ENCODE data around the gene CALML3. TPM values are rescaled to one million over a fixed set of nuclear protein-coding genes. Genes with fewer than 3 reads are reported as not detected.
A peak's percentile ranks its signal among the peaks of the same experiment; 100 is the strongest.

CALML3 gene
- total and polyA plus RNA-seq, 2 of the 13 experiments (the other 11 are each of a cell fraction or from before 2014, with no cell fraction given), result not detected

- TF ChIP-seq REST (IDR thresholded peaks at IDR 0.05; ENCODE audit: borderline replicate concordance in 1 of 2, low read depth in 1 of 2, low read length in 2 of 2) (no peak), ZNF7 (CRISPR knock-in tag; IDR thresholded peaks at IDR 0.05) (no peak), DRAP1 (CRISPR knock-in tag; IDR thresholded peaks at IDR 0.05) (0 out of 2 replicates have a peak, but pooled peaks have one; percentile 9), ZFP1 (CRISPR knock-in tag; IDR thresholded peaks at IDR 0.05) (no peak), ZNF549 (CRISPR knock-in tag; IDR thresholded peaks at IDR 0.05) (no peak; the same call in 1 of the 2 replicates), MZF1 (CRISPR knock-in tag; IDR thresholded peaks at IDR 0.05; ENCODE audit: borderline replicate concordance) (no peak), NFE2L2 (IDR thresholded peaks at IDR 0.05; ENCODE audit: low read length) (no peak), ZNF292 (CRISPR knock-in tag; IDR thresholded peaks at IDR 0.05; ENCODE audit: borderline replicate concordance, low read depth) (peak; percentile 68; the same call in 1 of the 2 replicates), ARNT (IDR thresholded peaks at IDR 0.05) (no peak), ZSCAN12 (CRISPR knock-in tag; IDR thresholded peaks at IDR 0.05) (0 out of 2 replicates have a peak, but pooled peaks have one; percentile 19), ZNF224 (CRISPR knock-in tag; IDR thresholded peaks at IDR 0.05) (no peak), ZNF124 (CRISPR knock-in tag; IDR thresholded peaks at IDR 0.05) (no peak), ZNF841 (CRISPR knock-in tag; IDR thresholded peaks at IDR 0.05; ENCODE audit: borderline replicate concordance) (no peak), HOXA7 (CRISPR knock-in tag; IDR thresholded peaks at IDR 0.05) (no peak), SAP130 (CRISPR knock-in tag; IDR thresholded peaks at IDR 0.05; ENCODE audit: low read depth) (peak; percentile 35; the same call in 1 of the 2 replicates), ZNF343 (CRISPR knock-in tag; IDR thresholded peaks at IDR 0.05) (no peak), POLR2A (IDR thresholded peaks at IDR 0.05; ENCODE audit: insufficient read depth in 1 of 2, low read depth in 2 of 2, low read length in 2 of 2) (0 out of 4 replicates have a peak, but pooled peaks of 1 of the 2 experiments have one; percentile 25), ZNF207 (IDR thresholded peaks at IDR 0.05; ENCODE audit: borderline replicate concordance) (no peak), THYN1 (CRISPR knock-in tag; IDR thresholded peaks at IDR 0.05; ENCODE audit: borderline replicate concordance, low read depth) (no peak)
- TF ChIP-seq, protein P1, sequence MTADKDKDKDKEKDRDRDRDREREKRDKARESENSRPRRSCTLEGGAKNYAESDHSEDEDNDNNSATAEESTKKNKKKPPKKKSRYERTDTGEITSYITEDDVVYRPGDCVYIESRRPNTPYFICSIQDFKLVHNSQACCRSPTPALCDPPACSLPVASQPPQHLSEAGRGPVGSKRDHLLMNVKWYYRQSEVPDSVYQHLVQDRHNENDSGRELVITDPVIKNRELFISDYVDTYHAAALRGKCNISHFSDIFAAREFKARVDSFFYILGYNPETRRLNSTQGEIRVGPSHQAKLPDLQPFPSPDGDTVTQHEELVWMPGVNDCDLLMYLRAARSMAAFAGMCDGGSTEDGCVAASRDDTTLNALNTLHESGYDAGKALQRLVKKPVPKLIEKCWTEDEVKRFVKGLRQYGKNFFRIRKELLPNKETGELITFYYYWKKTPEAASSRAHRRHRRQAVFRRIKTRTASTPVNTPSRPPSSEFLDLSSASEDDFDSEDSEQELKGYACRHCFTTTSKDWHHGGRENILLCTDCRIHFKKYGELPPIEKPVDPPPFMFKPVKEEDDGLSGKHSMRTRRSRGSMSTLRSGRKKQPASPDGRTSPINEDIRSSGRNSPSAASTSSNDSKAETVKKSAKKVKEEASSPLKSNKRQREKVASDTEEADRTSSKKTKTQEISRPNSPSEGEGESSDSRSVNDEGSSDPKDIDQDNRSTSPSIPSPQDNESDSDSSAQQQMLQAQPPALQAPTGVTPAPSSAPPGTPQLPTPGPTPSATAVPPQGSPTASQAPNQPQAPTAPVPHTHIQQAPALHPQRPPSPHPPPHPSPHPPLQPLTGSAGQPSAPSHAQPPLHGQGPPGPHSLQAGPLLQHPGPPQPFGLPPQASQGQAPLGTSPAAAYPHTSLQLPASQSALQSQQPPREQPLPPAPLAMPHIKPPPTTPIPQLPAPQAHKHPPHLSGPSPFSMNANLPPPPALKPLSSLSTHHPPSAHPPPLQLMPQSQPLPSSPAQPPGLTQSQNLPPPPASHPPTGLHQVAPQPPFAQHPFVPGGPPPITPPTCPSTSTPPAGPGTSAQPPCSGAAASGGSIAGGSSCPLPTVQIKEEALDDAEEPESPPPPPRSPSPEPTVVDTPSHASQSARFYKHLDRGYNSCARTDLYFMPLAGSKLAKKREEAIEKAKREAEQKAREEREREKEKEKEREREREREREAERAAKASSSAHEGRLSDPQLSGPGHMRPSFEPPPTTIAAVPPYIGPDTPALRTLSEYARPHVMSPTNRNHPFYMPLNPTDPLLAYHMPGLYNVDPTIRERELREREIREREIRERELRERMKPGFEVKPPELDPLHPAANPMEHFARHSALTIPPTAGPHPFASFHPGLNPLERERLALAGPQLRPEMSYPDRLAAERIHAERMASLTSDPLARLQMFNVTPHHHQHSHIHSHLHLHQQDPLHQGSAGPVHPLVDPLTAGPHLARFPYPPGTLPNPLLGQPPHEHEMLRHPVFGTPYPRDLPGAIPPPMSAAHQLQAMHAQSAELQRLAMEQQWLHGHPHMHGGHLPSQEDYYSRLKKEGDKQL (CRISPR knock-in tag; IDR thresholded peaks at IDR 0.05; ENCODE audit: low read depth), result no peak
- TF ChIP-seq, protein P2, sequence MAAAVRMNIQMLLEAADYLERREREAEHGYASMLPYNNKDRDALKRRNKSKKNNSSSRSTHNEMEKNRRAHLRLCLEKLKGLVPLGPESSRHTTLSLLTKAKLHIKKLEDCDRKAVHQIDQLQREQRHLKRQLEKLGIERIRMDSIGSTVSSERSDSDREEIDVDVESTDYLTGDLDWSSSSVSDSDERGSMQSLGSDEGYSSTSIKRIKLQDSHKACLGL (CRISPR knock-in tag; IDR thresholded peaks at IDR 0.05), result 0 out of 2 replicates have a peak, but pooled peaks have one; percentile 32
Measured at GRCh38 chr10:5547681-5547930, 22.8 kb downstream of the CALML3 start (continued).

All from HepG2 (cell line).